ENCODE data around the gene GPR39. TPM values are rescaled to one million over a fixed set of nuclear protein-coding genes. Genes with fewer than 3 reads are reported as not detected.

The GPR39 gene
- total RNA-seq, 1 donor from 2014 or later, result 9.0 TPM

GRCh38 chr2:132404056-132404455, 12.5 kb upstream of the GPR39 start:
- H3K4me3 ChIP-seq (ENCODE audit: low read depth, low read length), result no peak overlapping the region
- DNase-seq (ENCODE audit: low read depth), result no peak
- TF ChIP-seq CTCF (conservative IDR thresholded peaks at IDR 0.05; ENCODE audit: low read depth, low read length), result no peak

GRCh38 chr2:132407784-132408183, 8.8 kb upstream of the GPR39 start:
- no peak overlapping the region for H3K4me3 ChIP-seq (ENCODE audit: low read depth, low read length)
- no peak for TF ChIP-seq CTCF (conservative IDR thresholded peaks at IDR 0.05; ENCODE audit: low read depth, low read length)
- DNase-seq (ENCODE audit: low read depth), result no peak

GRCh38 chr2:132412021-132412420, 4.6 kb upstream of the GPR39 start:
- H3K4me3 ChIP-seq (ENCODE audit: low read depth, low read length), result no peak overlapping the region
- no peak for DNase-seq (ENCODE audit: low read depth)
- no peak for TF ChIP-seq CTCF (conservative IDR thresholded peaks at IDR 0.05; ENCODE audit: low read depth, low read length)

GRCh38 chr2:132414081-132414480, 2.5 kb upstream of the GPR39 start:
- TF ChIP-seq CTCF (conservative IDR thresholded peaks at IDR 0.05; ENCODE audit: low read depth, low read length), result no peak

GRCh38 chr2:132415256-132415914, 1.2 kb upstream of the GPR39 start:
- no peak for DNase-seq (ENCODE audit: low read depth)
- peak; percentile 27 for TF ChIP-seq CTCF (conservative IDR thresholded peaks at IDR 0.05; ENCODE audit: low read depth, low read length)
- peak overlapping the region; percentile 69 for H3K4me3 ChIP-seq (ENCODE audit: low read depth, low read length)

More at GRCh38 chr2:132414081-132414480, 2.5 kb upstream of the GPR39 start:
- no peak overlapping the region for H3K4me3 ChIP-seq (ENCODE audit: low read depth, low read length)
- DNase-seq (ENCODE audit: low read depth), result no peak

GRCh38 chr2:132415915-132416722, 486 bp upstream of the GPR39 start:
- TF ChIP-seq CTCF (conservative IDR thresholded peaks at IDR 0.05; ENCODE audit: low read depth, low read length), result no peak
- H3K4me3 ChIP-seq (ENCODE audit: low read depth, low read length), result peak overlapping the region; percentile 69
- peak; percentile 70 for DNase-seq (ENCODE audit: low read depth)
